ENCODE results near the gene SURF4.
"Not testable (repeated sequence)": the region's sequence is repeated elsewhere in the genome, so short reads cannot be mapped to it uniquely, and the experiment has no call there.

Gene SURF4

DNA sequence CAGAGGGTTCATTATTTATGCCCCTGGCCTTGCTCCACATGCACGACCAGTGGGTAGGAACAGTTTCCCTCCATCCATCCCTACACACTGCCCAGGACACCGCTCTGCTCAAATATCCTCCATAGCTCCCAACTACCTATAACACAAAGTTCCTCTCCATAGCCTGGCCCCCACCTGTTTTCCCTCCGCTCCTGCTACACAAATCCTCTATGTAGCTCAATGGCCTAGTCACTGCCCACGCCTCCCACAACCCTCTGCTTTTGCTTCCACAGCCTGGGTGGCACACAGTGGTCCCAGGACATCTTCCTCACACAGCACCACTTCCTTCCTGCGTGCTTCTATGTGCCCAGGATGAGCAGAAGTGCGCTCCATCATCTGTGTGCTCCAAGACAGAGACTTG is 21.5 kb upstream of the SURF4 start:
- DNase-seq, result no peak

GRCh38 chr9:133396952-133397351 is 21.1 kb upstream of the SURF4 start:
- DNase-seq, result no peak

DNA sequence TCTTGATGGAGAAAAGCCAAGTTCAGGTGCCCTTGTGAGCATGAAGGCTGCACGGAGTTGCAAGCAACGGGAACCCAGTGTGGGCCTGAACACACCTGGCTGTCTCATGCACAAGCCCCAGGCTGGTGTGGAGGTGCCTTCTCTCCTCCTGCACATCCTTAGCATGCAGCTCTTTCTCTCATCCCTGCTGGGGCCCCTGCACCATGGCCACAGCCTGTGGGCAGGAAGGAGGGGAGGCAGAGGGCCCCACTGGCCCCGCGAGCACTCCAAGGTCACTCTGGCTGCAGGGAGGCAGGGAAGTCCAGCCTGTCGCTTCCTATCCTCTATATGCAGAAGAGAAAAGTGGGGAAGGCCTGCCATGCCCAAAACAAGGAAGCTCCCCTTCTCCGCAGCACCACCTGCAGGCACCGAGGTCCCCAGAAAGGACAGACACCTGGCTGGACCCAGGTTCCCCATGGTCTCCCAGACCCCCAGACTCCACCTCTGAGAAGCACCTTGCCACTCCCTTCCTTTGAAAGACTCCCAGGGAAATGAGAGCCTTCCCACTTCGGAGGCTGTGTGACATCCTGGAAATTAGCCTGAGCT is 18.9 kb upstream of the SURF4 start:
- no peak for DNase-seq

GRCh38 chr9:133393399-133393798 is 17.5 kb upstream of the SURF4 start:
- no peak for DNase-seq

DNA sequence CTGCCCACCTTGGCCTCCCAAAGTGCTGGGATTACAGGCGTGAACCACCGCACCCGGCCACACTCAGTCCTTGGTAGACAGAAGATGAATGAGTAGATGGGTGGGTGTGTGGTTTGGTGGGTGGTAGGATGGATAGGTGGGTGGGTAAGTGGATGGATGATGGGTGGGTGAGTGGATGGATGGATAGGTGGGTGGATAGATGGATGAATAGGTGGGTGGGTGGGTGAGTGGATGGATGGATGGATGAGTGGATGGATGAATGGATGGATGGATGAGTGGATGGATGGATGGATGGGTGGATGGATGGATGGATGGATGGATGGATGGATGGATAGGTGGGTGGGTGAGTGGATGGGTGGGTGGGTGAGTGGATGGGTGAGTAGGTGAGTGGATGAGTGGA is 16.4 kb upstream of the SURF4 start:
- DNase-seq, result not testable (repeated sequence)

GRCh38 chr9:133391449-133391848 is 15.6 kb upstream of the SURF4 start:
- DNase-seq, result not testable (repeated sequence)

DNA sequence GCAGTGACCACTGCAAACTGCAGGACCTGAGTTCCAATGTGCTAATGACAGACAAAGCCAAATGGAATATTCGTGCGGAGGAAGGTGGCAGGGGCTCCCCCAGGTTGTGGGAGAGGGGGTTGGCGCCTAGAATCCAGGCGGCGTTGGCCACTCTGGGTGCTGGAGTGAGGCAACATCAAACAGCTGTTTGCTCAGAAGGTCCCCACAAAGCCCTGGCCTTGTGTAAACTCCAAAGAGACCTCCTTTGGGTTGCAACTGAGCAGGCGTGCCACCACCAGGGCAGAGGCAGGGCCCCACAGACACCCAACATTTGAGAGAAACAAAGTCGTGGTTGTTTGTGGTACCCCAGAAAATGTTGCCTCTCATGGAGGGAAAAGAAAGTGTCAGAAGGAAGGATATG is 14.9 kb upstream of the SURF4 start:
- no peak for DNase-seq

DNA sequence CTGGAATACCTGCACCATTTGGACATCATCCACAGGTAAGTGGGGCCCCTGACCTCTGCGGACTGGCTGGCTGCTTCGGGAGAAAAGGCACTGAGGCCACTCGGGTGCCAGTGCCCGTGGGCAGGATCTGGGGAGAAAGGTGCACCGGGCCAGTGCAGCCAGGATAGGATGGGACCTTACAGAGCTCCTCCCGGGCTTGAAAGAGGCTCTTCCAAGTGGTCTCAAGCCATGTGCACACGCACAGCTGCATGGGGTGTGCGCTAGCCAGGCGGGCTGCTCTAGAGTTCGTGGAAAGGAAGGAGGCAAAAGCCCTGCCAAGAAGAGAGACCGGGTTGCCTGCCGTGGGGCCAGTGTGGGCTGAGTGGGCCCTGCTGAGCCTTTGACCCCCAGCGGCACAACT is 13.7 kb upstream of the SURF4 start:
- DNase-seq, result no peak

GRCh38 chr9:133389025-133389557 is 13.2 kb upstream of the SURF4 start:
- no peak for DNase-seq

DNA sequence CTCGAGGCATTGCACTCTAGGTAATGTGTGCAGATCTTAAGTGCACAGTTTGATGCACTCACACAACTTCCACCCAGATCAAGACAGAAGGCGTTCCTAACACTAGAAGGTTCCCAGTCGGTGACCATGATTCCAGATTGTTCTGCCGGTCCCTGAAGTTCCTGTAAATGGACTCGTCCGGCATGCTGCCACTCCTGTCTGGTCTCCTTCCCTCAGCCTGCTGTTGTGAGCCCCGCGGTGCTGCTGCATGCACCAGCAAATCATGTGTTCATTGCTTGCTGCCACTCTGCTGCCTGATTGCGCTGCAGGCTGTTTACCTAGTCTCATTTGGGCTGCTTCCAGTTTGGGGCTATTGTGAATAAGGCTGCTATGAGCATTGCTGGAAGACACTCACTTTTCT is 11.8 kb upstream of the SURF4 start:
- DNase-seq, result no peak

DNA sequence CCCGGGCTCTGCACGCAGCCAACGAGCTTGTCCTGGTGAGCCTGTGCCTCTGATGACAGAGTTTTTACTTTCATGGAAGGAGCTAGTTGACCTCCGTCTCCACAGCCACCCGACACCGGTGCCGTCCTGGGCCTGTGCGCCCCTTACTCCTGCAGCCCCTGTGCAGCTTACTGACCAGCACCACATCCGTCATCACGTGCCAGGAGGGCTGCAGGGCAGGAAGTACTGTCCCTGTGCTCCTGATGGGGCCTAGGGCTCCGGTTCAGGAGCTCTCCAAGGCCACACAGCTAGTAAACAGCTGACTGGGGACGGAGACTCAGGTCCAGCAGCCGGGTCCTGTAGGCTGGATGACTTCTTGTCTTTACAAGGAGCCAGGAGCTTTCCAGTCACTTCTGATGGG is 10.5 kb upstream of the SURF4 start:
- no peak for DNase-seq

- no peak for DNase-seq
Observed at GRCh38 chr9:133385452-133385851, 9.6 kb upstream of the SURF4 start.

- DNase-seq, result no peak
Observed at GRCh38 chr9:133384736-133385321, 9.0 kb upstream of the SURF4 start.

DNA sequence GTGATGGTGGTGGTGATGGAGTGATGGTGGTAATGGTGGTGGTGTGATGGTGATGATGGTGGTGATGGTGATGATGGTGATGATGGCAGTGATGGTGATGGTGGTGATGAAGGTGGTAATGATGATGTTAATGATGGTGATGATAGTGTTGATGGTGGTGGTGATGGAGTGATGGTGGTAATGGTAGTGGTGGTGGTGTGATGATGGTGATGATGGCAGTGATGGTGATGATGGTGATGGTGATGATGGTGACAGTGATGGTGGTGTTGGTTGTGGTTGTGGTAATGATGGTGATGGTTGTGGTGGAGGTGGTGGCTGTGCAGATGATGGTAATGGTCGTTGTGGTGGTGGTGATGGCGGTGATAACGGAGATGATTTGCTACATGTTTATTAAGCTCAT is 7.6 kb upstream of the SURF4 start:
- no peak for DNase-seq

GRCh38 chr9:133382507-133383141 is 6.8 kb upstream of the SURF4 start:
- DNase-seq, result no peak

DNA sequence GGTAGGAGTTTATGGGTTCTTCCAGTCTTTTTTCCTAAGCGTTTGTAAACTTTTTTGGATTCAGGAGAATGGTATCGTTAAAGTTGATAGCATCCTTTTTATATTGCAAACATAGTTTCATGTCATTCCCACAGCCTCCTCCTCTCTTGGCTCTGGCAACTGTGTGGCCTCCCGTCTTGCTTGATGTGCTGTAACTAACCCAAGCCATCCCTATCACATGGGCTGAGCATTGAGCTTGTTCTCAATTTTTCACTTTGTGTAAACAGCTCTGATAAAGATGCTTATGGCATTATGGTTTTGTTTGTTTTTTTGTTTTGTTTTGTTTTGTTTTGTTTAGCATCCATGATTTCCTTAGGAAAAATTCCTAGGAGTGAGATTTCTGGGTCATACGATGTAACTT is 4.9 kb upstream of the SURF4 start:
- no peak for DNase-seq

DNA sequence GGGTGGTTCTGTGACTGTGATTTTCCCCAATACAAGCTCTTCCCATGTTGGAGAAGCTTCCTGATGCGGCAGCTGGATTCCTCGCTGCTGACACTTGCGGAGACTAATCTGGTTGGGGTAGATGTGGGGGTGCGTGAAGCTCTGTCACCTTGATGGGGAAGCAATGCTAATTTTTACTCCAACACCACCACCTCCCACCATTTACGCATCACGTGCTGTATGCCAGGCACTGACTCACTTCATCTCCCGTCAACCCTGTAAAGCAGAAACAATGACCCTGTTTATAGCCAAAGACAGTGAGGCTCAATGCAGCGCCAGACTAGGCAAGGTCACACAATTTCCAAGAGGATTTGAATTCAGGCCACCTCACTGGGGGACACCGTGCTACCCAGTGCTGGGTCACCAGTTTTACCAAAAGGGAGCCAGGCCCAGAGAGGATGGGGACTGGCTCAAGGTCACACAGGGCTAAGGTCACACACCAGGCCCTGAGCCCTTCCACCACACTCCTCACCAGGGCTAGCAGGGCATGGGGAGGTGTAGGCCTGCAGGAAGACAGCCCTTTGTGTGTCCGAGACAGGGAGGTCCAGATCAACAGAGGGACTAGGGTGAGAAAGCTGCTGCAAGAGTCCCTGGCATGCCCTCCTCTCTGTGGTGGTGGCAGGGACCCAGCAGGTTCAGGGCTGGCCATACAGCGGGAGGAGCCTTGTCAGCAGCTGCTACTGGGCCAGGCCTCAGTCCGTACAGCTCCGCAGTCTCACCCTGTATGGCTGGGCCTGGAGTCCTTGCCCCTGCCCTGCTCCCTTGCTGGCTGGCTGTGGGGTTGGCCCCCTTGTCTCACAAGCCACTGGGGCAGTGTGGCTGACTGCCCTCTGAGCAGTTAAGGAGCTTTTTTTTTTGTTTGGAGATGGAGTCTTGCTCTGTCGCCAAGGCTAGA is 3.6 kb upstream of the SURF4 start:
- no peak for DNase-seq

DNA sequence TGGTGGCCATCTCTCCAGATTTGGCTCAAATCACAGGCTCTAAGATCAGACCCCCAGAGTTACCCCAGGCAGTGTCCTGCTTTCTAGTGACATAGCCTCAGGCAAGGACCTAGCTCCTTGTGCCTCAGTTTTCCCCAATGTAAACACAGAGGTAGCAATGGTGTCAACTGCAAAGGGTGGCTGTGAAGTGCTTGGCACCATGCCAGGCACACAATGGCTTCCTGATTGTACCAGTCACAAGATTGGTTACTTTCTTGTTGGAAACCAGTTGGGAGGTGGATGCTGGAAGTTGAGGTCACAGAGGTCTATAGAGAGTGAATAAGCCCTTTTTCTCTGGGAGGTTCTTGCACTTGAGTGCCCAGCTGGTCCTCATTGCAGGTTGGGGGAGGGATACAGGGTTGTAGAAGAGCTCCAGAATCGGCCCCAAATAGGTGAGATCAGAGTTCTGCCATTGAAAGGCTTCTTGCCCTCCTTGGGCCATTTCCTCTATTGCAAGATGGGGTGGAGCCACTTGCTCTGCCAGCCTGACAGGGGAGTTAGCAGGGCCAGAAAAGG is 2.6 kb upstream of the SURF4 start:
- no peak for DNase-seq

DNA sequence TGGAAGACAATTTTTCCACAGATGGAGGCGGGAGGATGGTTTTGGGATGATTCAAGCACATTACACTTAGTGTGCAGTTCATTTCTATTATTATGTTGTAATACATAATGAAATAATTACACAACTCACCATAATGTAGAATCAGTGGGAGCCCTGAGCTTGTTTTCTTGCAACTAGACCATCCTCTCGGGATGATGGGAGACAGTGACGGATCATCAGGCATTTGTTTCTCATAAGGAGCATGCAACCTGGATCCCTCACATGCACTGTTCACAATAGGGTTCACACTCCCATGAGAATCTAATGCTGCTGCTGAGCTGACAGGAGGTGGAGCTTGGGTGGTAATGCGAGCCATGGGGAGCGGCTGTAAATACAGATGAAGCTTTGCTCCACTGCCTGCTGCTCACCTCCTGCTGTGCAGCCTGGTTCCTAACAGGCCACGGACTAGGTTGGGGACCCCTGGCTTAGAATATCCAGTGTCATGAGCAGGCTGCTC is 1.9 kb upstream of the SURF4 start:
- DNase-seq, result no peak

DNA sequence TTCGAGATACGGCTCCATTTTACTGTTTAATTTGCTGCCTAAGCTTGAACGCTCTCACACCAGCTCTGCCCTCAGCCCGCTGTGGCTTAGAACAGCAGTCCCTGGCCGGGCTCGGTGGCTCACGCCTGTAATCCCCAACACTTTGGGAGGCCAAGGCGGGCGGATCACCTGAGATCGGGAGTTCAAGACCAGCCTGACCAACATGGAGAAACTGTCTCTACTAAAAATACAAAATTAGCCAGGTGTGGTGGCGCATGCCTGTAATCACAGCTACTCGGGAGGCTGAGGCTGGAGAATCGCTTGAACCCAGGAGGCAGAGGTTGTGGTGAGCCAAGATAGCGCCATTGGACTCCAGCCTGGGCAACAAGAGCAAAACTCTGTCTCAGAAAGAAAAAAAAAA is 1.4 kb upstream of the SURF4 start:
- DNase-seq, result not testable (repeated sequence)

DNA sequence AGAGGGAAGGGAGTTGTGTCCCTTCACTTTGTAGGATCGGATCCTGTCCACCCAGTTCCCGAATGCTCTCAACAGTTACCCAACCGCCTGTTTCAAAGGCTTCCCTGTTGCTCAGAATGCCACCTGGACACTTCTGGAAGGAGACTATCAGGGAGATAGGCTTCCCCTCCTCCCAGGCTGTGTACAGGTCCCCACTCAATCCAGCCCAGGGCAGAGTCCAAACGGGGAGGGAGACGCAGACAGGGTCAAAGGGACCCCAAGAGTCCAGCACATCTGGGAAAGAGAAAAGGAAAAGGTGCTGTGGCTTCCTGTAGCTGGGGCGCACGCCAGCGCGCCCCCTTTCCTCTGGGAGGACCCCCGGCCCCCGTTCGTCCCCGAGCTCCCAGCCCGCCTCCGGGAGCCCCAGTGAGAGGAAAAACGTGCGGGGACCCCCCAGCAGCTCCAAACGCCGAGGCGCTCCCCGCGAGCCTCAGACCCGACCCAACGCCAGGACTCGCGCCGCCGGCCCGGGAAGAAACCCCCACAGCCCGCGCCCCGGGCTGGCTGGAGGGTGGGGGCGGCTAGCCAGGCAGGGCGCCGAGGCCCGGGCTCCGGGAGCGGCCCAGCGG is 640 bp downstream of the SURF4 start:
- DNase-seq, result no peak

DNA sequence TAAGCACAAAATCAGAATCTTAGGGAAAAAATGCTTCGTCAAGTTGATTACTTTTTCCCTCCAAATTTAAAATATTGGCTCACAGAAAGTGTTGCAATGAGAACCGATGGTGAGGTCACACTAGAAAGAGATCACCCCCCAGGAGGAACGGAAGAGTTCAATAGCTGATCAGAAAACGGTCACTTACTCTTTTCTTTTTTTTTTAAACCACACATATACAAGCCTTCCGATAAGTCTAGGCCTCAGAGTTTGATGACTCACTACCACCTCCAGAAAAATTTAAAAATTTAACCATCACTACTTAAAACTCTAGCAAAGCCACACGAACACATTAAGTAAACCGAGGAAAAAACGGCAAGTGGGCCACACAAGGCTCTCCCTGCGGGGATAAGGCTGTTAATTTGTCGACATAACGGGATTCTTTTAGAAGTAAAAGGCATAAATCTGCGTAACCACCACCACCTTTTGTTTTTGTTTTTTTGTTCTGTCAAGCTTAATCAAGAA is 1.2 kb downstream of the SURF4 start:
- no peak for DNase-seq

Measured in NCI-H1417 treated with DMSO at 0.1 percent for 48 hours (cell line).